Erythroblast (primary cell): ENCODE data around the gene KCNJ2.

Source experiments
- DNase-seq, 2 experiments: peaks; one replicate each; lab custom pipeline; 2025; lab: John Stamatoyannopoulos, UW
- GATA1 ChIP-seq: IDR thresholded peaks from 2 replicates; pipeline ENCODE4 v1.6.1; 2011; ENCODE audit warnings: low read depth, mild to moderate bottlenecking, control low read depth, low read length, moderate library complexity
- POLR2A ChIP-seq: IDR thresholded peaks from 2 replicates; pipeline ENCODE4 v1.6.1; 2011; ENCODE audit warnings: mild to moderate bottlenecking, low read length

Gene KCNJ2

DNA sequence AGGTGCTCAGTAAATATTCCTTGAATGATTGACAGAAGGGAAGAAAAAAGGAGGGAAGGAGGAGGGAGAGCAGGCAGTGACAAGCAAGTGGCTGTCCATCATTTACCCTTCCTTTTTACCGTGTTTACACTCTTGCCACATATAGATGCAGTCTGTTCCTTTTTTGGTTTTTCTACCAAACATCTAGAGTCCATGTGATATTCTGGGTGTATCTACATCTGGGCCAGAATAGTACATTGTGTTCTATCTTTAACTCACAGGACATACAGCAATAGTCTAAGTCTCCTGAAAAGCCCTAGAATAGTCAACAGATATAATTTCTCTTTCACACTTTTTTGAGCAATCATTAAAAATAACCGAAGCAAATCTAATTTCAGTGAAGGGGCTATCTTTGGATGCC, 33.5 kb downstream of the KCNJ2 start:
- TF ChIP-seq GATA1 (no peak), POLR2A (no peak)
- DNase-seq: no peak

DNA sequence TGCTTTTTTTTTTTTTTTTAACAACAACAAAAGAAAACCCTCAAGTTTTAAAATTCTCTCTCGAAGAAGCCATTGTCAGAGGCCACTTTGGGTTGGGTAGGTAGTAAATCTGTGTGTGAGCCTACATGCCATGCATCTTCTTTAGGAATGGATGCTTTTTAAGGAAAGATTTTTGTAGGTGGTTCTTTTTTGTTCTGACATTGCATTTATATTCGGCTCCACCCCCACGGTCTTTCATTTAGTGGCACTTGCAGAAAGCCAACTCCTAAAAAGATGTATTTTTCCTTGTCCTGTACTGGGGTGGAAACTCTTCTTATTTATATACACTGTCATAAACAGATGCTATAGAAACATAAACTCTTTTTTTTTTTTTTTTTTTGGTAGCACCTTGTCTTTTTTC, 35.1 kb downstream of the KCNJ2 start:
- no peak for TF ChIP-seq GATA1
- TF ChIP-seq POLR2A: no peak
- no peak for DNase-seq

GRCh38 chr17:70205401-70205800, 36.1 kb downstream of the KCNJ2 start:
- TF ChIP-seq POLR2A: no peak
- TF ChIP-seq GATA1: no peak
- no peak for DNase-seq

- no peak for DNase-seq
These were observed 37.2 kb downstream of the KCNJ2 start for GRCh38 chr17:70206361-70207010.

DNA sequence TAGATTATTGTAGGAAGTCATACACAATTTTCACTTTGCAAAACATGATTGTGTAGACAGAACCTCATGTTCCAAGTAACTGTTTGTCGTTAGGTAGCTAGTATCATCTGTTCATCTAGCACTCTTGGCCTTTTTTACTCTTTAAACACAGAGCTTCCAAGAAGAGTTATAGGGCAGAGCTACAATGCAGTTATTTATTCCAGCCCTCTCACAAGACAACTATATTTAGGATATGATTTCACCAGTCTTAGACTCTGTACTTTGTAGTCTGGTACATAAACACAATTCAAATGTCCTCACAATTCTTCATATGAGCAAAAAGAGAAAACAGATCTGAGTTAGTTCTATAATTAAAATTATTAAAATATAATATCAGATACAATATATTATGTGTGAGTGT, 37.9 kb downstream of the KCNJ2 start:
- no peak for DNase-seq
- no peak for TF ChIP-seq POLR2A
- TF ChIP-seq GATA1: no peak

More at GRCh38 chr17:70206361-70207010, 37.2 kb downstream of the KCNJ2 start:
- TF ChIP-seq GATA1 (no peak), POLR2A (no peak)

DNA sequence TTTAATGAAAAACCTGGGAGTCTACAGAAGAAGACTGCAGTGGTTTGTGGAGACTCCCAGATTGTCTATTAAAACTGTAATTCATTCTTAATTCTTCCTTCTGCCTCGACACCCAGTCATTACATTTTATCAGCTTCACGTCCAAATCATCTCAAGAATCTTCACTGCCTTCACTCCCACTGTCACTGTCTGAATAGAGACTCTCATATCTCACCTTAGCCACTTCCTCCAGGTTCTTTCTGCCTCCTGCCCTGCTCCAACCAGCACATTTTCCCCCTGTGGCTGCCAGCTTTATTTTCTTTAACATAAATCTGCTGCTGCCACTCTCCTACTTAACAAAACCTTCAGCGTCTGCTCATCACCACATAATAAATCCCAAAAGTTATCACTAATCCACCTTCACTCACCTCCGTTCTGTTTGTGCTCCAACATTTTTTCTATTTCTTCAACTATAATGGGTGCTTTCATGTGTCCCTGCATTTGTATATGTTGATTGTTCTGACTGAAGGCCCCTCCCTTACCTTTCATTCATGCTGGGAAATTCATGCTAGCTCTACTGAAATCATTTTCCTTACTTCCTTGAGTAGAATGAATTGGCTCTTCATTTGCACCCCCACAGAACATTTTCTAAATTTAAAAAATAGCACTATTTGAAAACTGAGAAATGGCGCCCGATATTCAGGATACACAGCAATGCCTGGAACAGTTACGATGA, 38.9 kb downstream of the KCNJ2 start:
- TF ChIP-seq POLR2A (no peak), GATA1 (no peak)
- no peak for DNase-seq

- no peak for TF ChIP-seq POLR2A
- no peak for TF ChIP-seq GATA1
- no peak for DNase-seq
These were observed 39.7 kb downstream of the KCNJ2 start for GRCh38 chr17:70208825-70209555.

- TF ChIP-seq POLR2A (no peak), GATA1 (no peak)
- DNase-seq: no peak
These were observed 46.3 kb downstream of the KCNJ2 start for GRCh38 chr17:70215656-70216055.

DNA sequence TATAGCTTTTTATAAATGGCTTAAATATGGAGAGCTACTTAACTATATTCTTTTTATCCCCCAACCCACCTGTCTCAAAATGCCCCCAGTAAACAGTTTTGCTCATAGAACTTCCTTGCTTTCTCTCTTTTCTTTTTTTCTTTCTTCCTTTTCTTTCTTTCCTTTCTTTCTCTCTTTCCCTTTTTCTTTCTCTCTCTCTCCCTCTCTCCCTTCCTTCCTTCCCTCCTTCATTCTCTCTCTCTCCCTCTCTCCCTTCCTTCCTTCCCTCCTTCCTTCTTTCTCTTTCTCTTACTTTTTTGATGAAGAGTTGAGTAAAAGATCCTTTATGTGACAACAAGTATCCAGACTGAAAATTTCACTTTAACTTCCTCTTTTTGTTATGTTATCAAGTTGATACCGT, 48.2 kb downstream of the KCNJ2 start:
- no peak for TF ChIP-seq POLR2A
- TF ChIP-seq GATA1: no peak
- no peak for DNase-seq

GRCh38 chr17:70225276-70225675, 55.9 kb downstream of the KCNJ2 start:
- no peak for TF ChIP-seq POLR2A
- TF ChIP-seq GATA1: no peak
- DNase-seq: no peak
